ENCODE measurements around the gene WFIKKN2.
"Not testable (repeated sequence)": the region's sequence is repeated elsewhere in the genome, so short reads cannot be mapped to it uniquely, and the experiment has no call there.

WFIKKN2 gene

GRCh38 chr17:50803676-50804075 is 31.7 kb upstream of the WFIKKN2 start:
- no peak overlapping the region for H3K27ac ChIP-seq

GRCh38 chr17:50804749-50805475 is 30.5 kb upstream of the WFIKKN2 start:
- H3K27ac ChIP-seq; H3K4me3 ChIP-seq; DNase-seq (ENCODE audit: low spot score): not testable (repeated sequence)

More at GRCh38 chr17:50803676-50804075, 31.7 kb upstream of the WFIKKN2 start:
- no peak for TF ChIP-seq CTCF (IDR thresholded peaks at IDR 0.05)
- H3K4me3 ChIP-seq, result no peak overlapping the region
- DNase-seq (ENCODE audit: low spot score), result no peak

GRCh38 chr17:50805486-50805885 is 29.9 kb upstream of the WFIKKN2 start:
- no peak for DNase-seq (ENCODE audit: low spot score)
- no peak overlapping the region for H3K27ac ChIP-seq
- H3K4me3 ChIP-seq, result no peak overlapping the region
- no peak for TF ChIP-seq CTCF (IDR thresholded peaks at IDR 0.05)

DNA sequence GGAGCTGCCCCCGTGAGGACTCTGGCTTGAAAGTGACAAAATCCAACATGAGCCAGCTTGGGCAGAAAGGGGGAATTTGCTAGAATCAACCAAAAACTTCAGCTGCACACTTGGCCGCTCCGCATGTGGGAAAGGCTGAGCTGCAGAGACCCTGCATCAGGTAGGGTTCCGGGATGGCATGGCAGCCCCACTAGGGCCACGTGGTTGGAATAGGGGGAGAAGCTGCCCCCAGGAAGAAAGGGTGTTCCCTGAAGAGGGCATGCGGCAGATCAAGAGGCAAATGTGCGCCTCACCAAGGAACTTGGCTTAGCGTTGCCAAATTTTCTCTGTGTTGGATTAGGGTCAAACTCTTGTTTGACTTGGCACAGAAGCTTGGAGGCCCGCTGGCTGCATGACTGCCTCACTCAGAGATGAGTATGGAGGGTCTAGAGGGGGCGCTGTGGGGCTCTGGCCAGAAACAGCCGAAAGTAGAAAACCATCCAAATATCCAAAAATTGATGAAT is 29.2 kb upstream of the WFIKKN2 start:
- no peak overlapping the region for H3K4me3 ChIP-seq
- no peak for DNase-seq (ENCODE audit: low spot score)
- TF ChIP-seq CTCF (IDR thresholded peaks at IDR 0.05), result no peak
- no peak overlapping the region for H3K27ac ChIP-seq

GRCh38 chr17:50807009-50807408 is 28.4 kb upstream of the WFIKKN2 start:
- DNase-seq (ENCODE audit: low spot score), result no peak

DNA sequence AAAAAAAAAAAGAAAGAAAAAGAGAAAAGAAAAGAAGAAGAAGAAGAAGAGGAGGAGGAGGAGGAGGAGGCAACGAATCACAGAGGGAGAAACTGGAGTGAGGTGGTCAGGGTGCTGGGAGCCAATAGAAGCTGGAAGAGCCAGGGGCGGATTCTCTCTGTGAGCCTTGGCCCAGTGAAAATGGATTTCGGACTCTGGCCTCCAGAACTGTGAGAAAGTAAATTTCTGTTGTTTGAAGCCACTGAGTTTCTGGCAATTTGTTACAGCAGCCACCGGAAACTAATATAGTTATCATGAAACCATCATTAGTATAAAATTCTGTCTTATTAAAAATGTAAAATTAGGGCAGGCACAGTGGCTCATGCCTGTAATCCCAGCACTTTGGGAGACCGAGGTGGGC is 27.7 kb upstream of the WFIKKN2 start:
- TF ChIP-seq CTCF (IDR thresholded peaks at IDR 0.05), result no peak
- no peak for DNase-seq (ENCODE audit: low spot score)
- H3K4me3 ChIP-seq, result no peak overlapping the region
- no peak overlapping the region for H3K27ac ChIP-seq

More at GRCh38 chr17:50807009-50807408, 28.4 kb upstream of the WFIKKN2 start:
- no peak overlapping the region for H3K4me3 ChIP-seq
- H3K27ac ChIP-seq, result no peak overlapping the region
- no peak for TF ChIP-seq CTCF (IDR thresholded peaks at IDR 0.05)

GRCh38 chr17:50808413-50808812 is 27.0 kb upstream of the WFIKKN2 start:
- Histone ChIP-seq H3K4me3 (no peak overlapping the region), H3K27ac (no peak overlapping the region)
- no peak for TF ChIP-seq CTCF (IDR thresholded peaks at IDR 0.05)
- no peak for DNase-seq (ENCODE audit: low spot score)

Data from coronary artery (tissue), 2 donors.